Calu3 (cell line): ENCODE data around the gene STK38L. TPM values are rescaled to one million over a fixed set of nuclear protein-coding genes. Genes with fewer than 3 reads are reported as not detected.

ENCODE experiments used
- BruUV-seq: library from RNA; stranded (reverse); fragments of 400-500 nt; replicated peaks from 2 replicates; lab custom pipeline; 2021; lab: Mats Ljungman, UMichigan
- CTCF ChIA-PET: fragments of 300-600 bp; sonication (Branson Sonifier 250); formaldehyde crosslinking; loops from one replicate; lab custom pipeline; 2022; ENCODE audit warnings: antibody characterized with exemption; lab: Charles Lee
- DNase-seq: peaks from one replicate; pipeline ENCODE4 v3.0.0; 2022
- H3K27ac Mint-ChIP-seq: one replicate; pipeline ENCODE4 v1.8.0; 2022; ENCODE audit warnings: mixed read lengths; ENCODE audit not compliant: unreplicated experiment
- H3K27me3 Mint-ChIP-seq: one replicate; pipeline ENCODE4 v1.8.0; 2022; ENCODE audit warnings: mixed read lengths; ENCODE audit not compliant: unreplicated experiment
- H3K36me3 Mint-ChIP-seq: one replicate; pipeline ENCODE4 v1.8.0; 2022; ENCODE audit warnings: mild to moderate bottlenecking, moderate library complexity, mixed read lengths; ENCODE audit not compliant: insufficient read depth, unreplicated experiment
- H3K4me1 Mint-ChIP-seq: one replicate; pipeline ENCODE4 v1.8.0; 2022; ENCODE audit warnings: mild to moderate bottlenecking, low read depth, mixed read lengths; ENCODE audit not compliant: unreplicated experiment
- H3K4me3 Mint-ChIP-seq: one replicate; pipeline ENCODE4 v1.8.0; 2022; ENCODE audit warnings: mild to moderate bottlenecking, low read depth, moderate library complexity, mixed read lengths; ENCODE audit not compliant: unreplicated experiment
- H3K9me3 Mint-ChIP-seq: one replicate; pipeline ENCODE4 v1.8.0; 2022; ENCODE audit warnings: low read depth, mixed read lengths; ENCODE audit not compliant: unreplicated experiment
- CTCF ChIP-seq: fragments of 200-600 bp; IDR thresholded peaks from one replicate; pipeline ENCODE4 v1.8.0; 2022; ENCODE audit warnings: antibody characterized with exemption; ENCODE audit not compliant: unreplicated experiment
- intact Hi-C: fragments of 100-400 bp; cut with micrococcal nuclease; formaldehyde crosslinking; loops from one replicate; pipeline ENCODE4 v1.10.0; 2022; ENCODE audit not compliant: unreplicated experiment
- total RNA-seq: library from RNA; stranded (reverse); gene quantifications from 2 replicates; pipeline ENCODE4 v1.2.3, GENCODE V29; 2022

Gene STK38L
- total RNA-seq, 1 experiment from 2014 or later: 24.6 TPM

- TF ChIP-seq CTCF: no peak
- H3K36me3 Mint-ChIP-seq: peaks cover 72% of the 10 kb centered on the region
- no peaks in the 10 kb centered on the region for H3K9me3 Mint-ChIP-seq
- H3K4me3 Mint-ChIP-seq: peak overlapping the region; percentile 81
- H3K27ac Mint-ChIP-seq: peak overlapping the region; percentile 76
- CTCF ChIA-PET: interaction anchor here (0.7 to 1.4 kb wide), 2 partner anchors 19 to 49 kb away, joined by 8 to 15 read pairs; no protein-coding TSS in a partner anchor
- DNase-seq: peak; percentile 43
- H3K27me3 Mint-ChIP-seq: no peaks in the 10 kb centered on the region
- BruUV-seq: TSS peak; percentile 8
- peaks cover 70% of the 10 kb centered on the region for H3K4me1 Mint-ChIP-seq
- intact Hi-C loops: no loop called here
Measured at GRCh38 chr12:27335364-27336281, 91.5 kb downstream of the STK38L start.

- peak overlapping the region; percentile 76 for H3K27ac Mint-ChIP-seq
- peaks cover 72% of the 10 kb centered on the region for H3K36me3 Mint-ChIP-seq
- intact Hi-C loops: no loop called here
Measured at GRCh38 chr12:27336282-27336653, 92.2 kb downstream of the STK38L start.

GRCh38 chr12:27337376-27337775 is 93.3 kb downstream of the STK38L start:
- H3K27ac Mint-ChIP-seq: peak overlapping the region; percentile 76
- no peak for DNase-seq
- H3K27me3 Mint-ChIP-seq: no peaks in the 10 kb centered on the region
- H3K36me3 Mint-ChIP-seq: peaks cover 67% of the 10 kb centered on the region
- no TSS peak for BruUV-seq
- CTCF ChIA-PET: no interaction called here
- TF ChIP-seq CTCF: no peak
- intact Hi-C loops: no loop called here
- H3K9me3 Mint-ChIP-seq: no peaks in the 10 kb centered on the region
- H3K4me3 Mint-ChIP-seq: peak overlapping the region; percentile 41
- H3K4me1 Mint-ChIP-seq: peaks cover 70% of the 10 kb centered on the region

More at GRCh38 chr12:27336282-27336653, 92.2 kb downstream of the STK38L start:
- BruUV-seq: no TSS peak
- no peak for TF ChIP-seq CTCF
- peaks cover 70% of the 10 kb centered on the region for H3K4me1 Mint-ChIP-seq
- peak overlapping the region; percentile 81 for H3K4me3 Mint-ChIP-seq
- H3K27me3 Mint-ChIP-seq: no peaks in the 10 kb centered on the region
- DNase-seq: peak; percentile 62
- CTCF ChIA-PET: interaction anchor here (0.7 kb wide), 1 partner anchor 319 kb away, joined by 6 read pairs; no protein-coding TSS in a partner anchor
- no peaks in the 10 kb centered on the region for H3K9me3 Mint-ChIP-seq

GRCh38 chr12:27338473-27338872 is 94.4 kb downstream of the STK38L start:
- CTCF ChIA-PET: no interaction called here
- intact Hi-C loops: no loop called here
- peak overlapping the region; percentile 33 for H3K27ac Mint-ChIP-seq
- peak overlapping the region; percentile 41 for H3K4me3 Mint-ChIP-seq
- H3K36me3 Mint-ChIP-seq: peaks cover 58% of the 10 kb centered on the region
- no peak for DNase-seq
- no peaks in the 10 kb centered on the region for H3K9me3 Mint-ChIP-seq
- TF ChIP-seq CTCF: no peak
- no peaks in the 10 kb centered on the region for H3K27me3 Mint-ChIP-seq
- peaks cover 80% of the 10 kb centered on the region for H3K4me1 Mint-ChIP-seq
- no TSS peak for BruUV-seq
